HG03521 (cell line): ENCODE measurements around the gene PTPRD.
"Not testable (repeated sequence)": the region's sequence is repeated elsewhere in the genome, so short reads cannot be mapped to it uniquely, and the experiment has no call there.

Source experiments
- ATAC-seq: cut with Tn5 transposase; IDR thresholded peaks from one replicate; pipeline ENCODE4 v1.9.1; 2021; ENCODE audit warnings: mild to moderate bottlenecking, moderate library complexity; ENCODE audit not compliant: unreplicated experiment

PTPRD gene

GRCh38 chr9:9216934-9217333 lies 1395.9 kb downstream of the PTPRD start:
- no peak for ATAC-seq

DNA sequence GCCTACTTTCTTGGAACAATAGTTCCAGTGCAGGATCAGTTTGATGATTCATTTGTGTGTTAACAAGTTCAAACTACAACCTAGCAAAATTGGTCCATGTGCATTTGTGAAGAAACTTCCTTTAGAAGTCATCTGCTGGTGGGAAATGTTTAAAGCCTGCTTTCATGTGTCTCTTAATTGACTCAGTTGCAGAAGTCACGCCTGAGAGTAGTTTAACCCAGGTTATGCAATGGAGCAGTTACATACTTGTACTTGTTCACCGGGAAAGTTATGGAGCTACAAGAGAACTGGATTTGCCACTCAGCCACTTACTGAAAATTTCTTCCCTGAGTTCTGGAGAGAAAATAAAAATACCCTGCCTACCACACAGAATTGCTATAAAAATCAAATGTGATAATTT lies 1397.8 kb downstream of the PTPRD start:
- no peak for ATAC-seq

GRCh38 chr9:9214066-9214465 lies 1398.7 kb downstream of the PTPRD start:
- ATAC-seq, result no peak

- no peak for ATAC-seq
Observed at GRCh38 chr9:9212963-9213362, 1399.8 kb downstream of the PTPRD start.

GRCh38 chr9:9202276-9202675 lies 1410.5 kb downstream of the PTPRD start:
- ATAC-seq, result no peak

- ATAC-seq, result no peak
Observed at GRCh38 chr9:9186086-9186485, 1426.7 kb downstream of the PTPRD start.

- ATAC-seq, result no peak
Observed at GRCh38 chr9:9182431-9182830, 1430.4 kb downstream of the PTPRD start.

GRCh38 chr9:9177081-9177480 lies 1435.7 kb downstream of the PTPRD start:
- ATAC-seq, result no peak

GRCh38 chr9:9174358-9174757 lies 1438.4 kb downstream of the PTPRD start:
- no peak for ATAC-seq

- ATAC-seq, result no peak
Observed at GRCh38 chr9:9173264-9173663, 1439.5 kb downstream of the PTPRD start.

DNA sequence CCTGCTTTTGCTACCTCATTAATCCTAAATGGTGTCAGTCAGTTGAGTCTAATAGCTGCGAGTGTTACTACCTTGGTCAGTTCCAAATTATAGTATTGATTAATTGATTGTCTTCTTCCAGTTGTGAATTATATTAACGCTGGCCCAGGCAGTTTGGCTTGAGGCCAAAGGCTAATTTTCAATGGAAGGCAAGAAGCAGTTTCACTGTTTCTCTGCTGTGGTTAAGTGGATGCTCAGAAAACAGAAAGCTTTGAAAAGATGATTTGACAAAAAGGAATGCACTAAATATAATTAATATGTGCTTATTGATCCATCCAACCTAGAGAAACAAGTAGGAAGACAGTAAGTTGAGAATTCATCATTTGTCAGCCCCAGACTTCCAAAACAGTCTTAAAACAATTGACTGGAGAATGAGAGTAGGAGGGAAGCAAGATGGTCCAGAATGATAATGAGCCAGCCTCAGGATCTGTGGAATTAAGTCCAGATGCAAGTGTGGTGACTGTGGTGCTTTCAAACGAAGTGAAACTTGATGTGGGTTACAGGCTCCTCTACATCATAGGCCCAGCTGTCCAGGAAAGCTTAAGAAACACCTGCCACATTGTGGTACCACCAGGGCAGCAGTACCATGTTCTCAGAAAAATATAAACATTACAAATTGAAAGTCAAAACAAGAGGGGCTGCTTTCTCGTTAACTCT lies 1442.2 kb downstream of the PTPRD start:
- ATAC-seq, result no peak

GRCh38 chr9:9142001-9142400 lies 1470.8 kb downstream of the PTPRD start:
- ATAC-seq, result no peak

DNA sequence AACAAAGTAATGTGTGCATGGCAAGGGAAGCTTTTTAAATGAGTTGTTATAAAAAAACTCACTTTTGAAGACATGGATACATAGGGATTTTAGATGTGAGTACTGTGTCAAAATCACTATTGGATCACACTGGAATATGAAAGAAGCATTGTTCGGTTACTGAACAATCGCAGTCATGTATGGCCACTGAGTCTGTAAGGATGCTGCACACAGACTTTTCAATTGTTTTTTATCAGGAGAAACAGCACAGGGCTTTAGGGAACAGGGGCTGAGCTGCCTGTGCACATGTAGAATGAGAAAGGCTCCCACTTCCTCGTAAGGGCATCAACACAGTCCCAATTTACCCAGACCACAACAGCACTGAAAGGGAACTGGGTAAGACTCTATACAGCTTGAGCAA lies 1479.3 kb downstream of the PTPRD start:
- ATAC-seq, result no peak

GRCh38 chr9:9124616-9125015 lies 1488.2 kb downstream of the PTPRD start:
- no peak for ATAC-seq

- no peak for ATAC-seq
Observed at GRCh38 chr9:9122230-9122875, 1490.4 kb downstream of the PTPRD start.

GRCh38 chr9:9117866-9118265 lies 1494.9 kb downstream of the PTPRD start:
- ATAC-seq, result no peak

GRCh38 chr9:9112001-9112720 lies 1500.6 kb downstream of the PTPRD start:
- no peak for ATAC-seq

GRCh38 chr9:9108641-9109040 lies 1504.2 kb downstream of the PTPRD start:
- no peak for ATAC-seq

DNA sequence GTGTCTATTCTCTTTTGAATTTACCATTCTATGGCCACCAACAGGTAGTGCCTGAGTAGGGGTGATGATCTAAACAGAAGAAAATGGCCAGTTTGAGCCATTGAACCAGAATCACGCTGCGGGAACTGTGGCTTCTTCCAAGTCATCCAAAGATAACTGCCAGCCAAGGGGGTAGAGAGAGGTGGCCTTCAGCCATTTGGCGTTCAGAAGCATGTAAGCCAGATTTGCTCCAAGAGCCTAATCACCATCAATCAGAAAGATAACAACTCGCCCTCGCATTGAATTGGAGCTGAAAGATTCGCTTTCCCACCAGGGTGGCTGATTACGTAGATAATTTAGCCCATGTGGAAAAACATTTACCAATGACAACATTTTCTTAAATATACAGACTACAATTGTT lies 1510.5 kb downstream of the PTPRD start:
- ATAC-seq, result no peak

DNA sequence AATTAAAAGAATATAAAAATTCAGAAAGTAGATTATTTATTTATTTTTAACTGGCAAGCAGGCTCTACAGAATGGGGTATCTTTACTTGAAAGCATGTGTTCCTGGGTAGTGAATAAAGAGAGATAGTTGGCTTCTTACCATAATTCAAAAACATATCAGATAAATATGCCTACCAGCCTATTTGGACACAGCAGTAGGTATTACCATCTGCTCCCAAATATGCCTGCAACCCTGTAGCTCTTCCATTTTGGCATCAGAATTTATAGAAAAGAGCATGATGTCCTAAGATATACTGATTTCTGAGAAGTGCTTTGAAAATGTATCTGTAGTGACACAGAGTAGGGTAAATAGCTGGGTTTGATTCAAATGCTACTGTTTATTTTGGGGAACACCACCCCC lies 1512.7 kb downstream of the PTPRD start:
- no peak for ATAC-seq

- no peak for ATAC-seq
Observed at GRCh38 chr9:9099646-9100045, 1513.2 kb downstream of the PTPRD start.

GRCh38 chr9:9097254-9097653 lies 1515.5 kb downstream of the PTPRD start:
- not testable (repeated sequence) for ATAC-seq
